CD14-positive monocyte (primary cell): Measurements from ENCODE around the gene CAST. TPM values are rescaled to one million over a fixed set of nuclear protein-coding genes. Genes with fewer than 3 reads are reported as not detected.

ENCODE experiments used
- DNase-seq, 3 donors: peaks; one replicate each; pipeline ENCODE4 v3.0.0-alpha.2; 2011 to 2022
- H2AFZ ChIP-seq: 2 replicates; pipeline ENCODE4 v1.6.0; 2012; ENCODE audit warnings: mild to moderate bottlenecking, low read depth, low read length, inconsistent platforms; ENCODE audit not compliant: insufficient read depth, poor library complexity, severe bottlenecking
- H3K27ac ChIP-seq, 2 donors: 1 replicate in 1 of 2; 2 replicates in 1 of 2; pipeline ENCODE4 v1.5.1; 2012 to 2013; ENCODE audit warnings: low read length in 2 of 2, control low read depth in 1 of 2, inconsistent platforms in 1 of 2, low read depth in 1 of 2, mild to moderate bottlenecking in 1 of 2
- H3K27me3 ChIP-seq, 2 donors: one replicate each; pipeline versions ENCODE4 v1.6.0 to v1.6.1; 2011 to 2013; ENCODE audit warnings: low read length in 2 of 2; ENCODE audit not compliant: control insufficient read depth in 2 of 2, insufficient read depth in 2 of 2
- H3K36me3 ChIP-seq, 2 donors: replicated peaks in 1 of 2; 1 replicate in 1 of 2; 2 replicates in 1 of 2; pipeline versions ENCODE4 v1.5.1 to v1.6.1; 2012 to 2013; ENCODE audit warnings: low read length in 2 of 2, control low read depth in 1 of 2, inconsistent platforms in 1 of 2, mild to moderate bottlenecking in 1 of 2; ENCODE audit not compliant: insufficient read depth in 2 of 2, control insufficient read depth in 1 of 2
- H3K4me1 ChIP-seq, 2 donors: 1 replicate in 1 of 2; 2 replicates in 1 of 2; pipeline versions ENCODE4 v1.5.1 to v1.6.1; 2012 to 2013; ENCODE audit warnings: low read length in 2 of 2, control low read depth in 1 of 2, inconsistent platforms in 1 of 2, mild to moderate bottlenecking in 1 of 2, moderate library complexity in 1 of 2; ENCODE audit not compliant: insufficient read depth in 2 of 2, control insufficient read depth in 1 of 2
- H3K4me2 ChIP-seq: replicated peaks from 2 replicates; pipeline ENCODE3; 2012; ENCODE audit warnings: low read length, moderate library complexity, mild to moderate bottlenecking; ENCODE audit not compliant: poor library complexity, severe bottlenecking; ENCODE audit errors: extremely low read depth
- H3K4me3 ChIP-seq, 3 experiments: fragments of 200-600 bp in 1 of 3; sonication (generic) in 1 of 3; replicated peaks in 1 of 3; 1 replicate in 2 of 3; 2 replicates in 1 of 3; pipeline ENCODE4 v1.5.1; 2011 to 2013; ENCODE audit warnings: low read length in 3 of 3, mild to moderate bottlenecking in 3 of 3, control low read depth in 2 of 3, low read depth in 2 of 3, inconsistent platforms in 1 of 3, moderate library complexity in 1 of 3
- H3K79me2 ChIP-seq: 2 replicates; pipeline ENCODE4 v1.6.0; 2012; ENCODE audit warnings: mild to moderate bottlenecking, control low read depth, inconsistent platforms, low read length, moderate library complexity; ENCODE audit not compliant: insufficient read depth
- H3K9ac ChIP-seq: 2 replicates; pipeline ENCODE4 v1.6.0; 2017; ENCODE audit warnings: low read length, mild to moderate bottlenecking; ENCODE audit not compliant: insufficient read depth, poor library complexity, severe bottlenecking
- H3K9me3 ChIP-seq, 2 donors: replicated peaks in 1 of 2; 1 replicate in 1 of 2; 2 replicates in 1 of 2; pipeline versions ENCODE4 v1.5.1 to v1.6.1; 2012 to 2013; ENCODE audit warnings: low read length in 2 of 2, control low read depth in 1 of 2; ENCODE audit not compliant: control insufficient read depth in 1 of 2, insufficient read depth in 1 of 2
- H4K20me1 ChIP-seq: 2 replicates; pipeline ENCODE4 v1.6.0; 2012; ENCODE audit warnings: mild to moderate bottlenecking, low read length, control low read depth, moderate library complexity; ENCODE audit not compliant: insufficient read depth
- H3K27ac Mint-ChIP-seq, 7 donors: one replicate each; pipeline ENCODE4 v1.8.0; 2020; ENCODE audit warnings: mild to moderate bottlenecking in 7 of 7, mixed read lengths in 7 of 7, moderate library complexity in 6 of 7, inconsistent platforms in 2 of 7
- H3K27me3 Mint-ChIP-seq, 3 donors: one replicate each; pipeline ENCODE4 v1.8.0; 2021 to 2022; ENCODE audit warnings: low read depth in 3 of 3, mild to moderate bottlenecking in 3 of 3, mixed read lengths in 3 of 3, moderate library complexity in 3 of 3, inconsistent platforms in 1 of 3
- H3K36me3 Mint-ChIP-seq, 2 donors: one replicate each; pipeline ENCODE4 v1.8.0; 2020; ENCODE audit warnings: mixed read lengths in 2 of 2, inconsistent platforms in 1 of 2, mild to moderate bottlenecking in 1 of 2
- H3K4me1 Mint-ChIP-seq: one replicate; pipeline ENCODE4 v1.8.0; 2020; ENCODE audit warnings: mild to moderate bottlenecking, mixed read lengths
- H3K4me3 Mint-ChIP-seq, 2 donors: one replicate each; pipeline ENCODE4 v1.8.0; 2020; ENCODE audit warnings: mild to moderate bottlenecking in 2 of 2, mixed read lengths in 2 of 2, moderate library complexity in 1 of 2
- H3K9me3 Mint-ChIP-seq, 7 donors: one replicate each; pipeline ENCODE4 v1.8.0; 2020 to 2022; ENCODE audit warnings: mixed read lengths in 7 of 7, mild to moderate bottlenecking in 6 of 7, moderate library complexity in 6 of 7, inconsistent platforms in 2 of 7
- CTCF ChIP-seq: fragments of 200-600 bp; IDR thresholded peaks from one replicate; pipeline ENCODE4 v1.8.0; 2022; ENCODE audit warnings: antibody characterized with exemption, mild to moderate bottlenecking
- WGBS: methylation state at CpG from one replicate; pipeline ENCODE4 v1.1.5; 2013; ENCODE audit warnings: missing lambda C conversion rate; ENCODE audit not compliant: insufficient coverage; 5-methylcytosine and 5-hydroxymethylcytosine counted together
- intact Hi-C, 2 donors: fragments of 100-400 bp; cut with micrococcal nuclease; formaldehyde crosslinking; loops; one replicate each; pipeline versions ENCODE4 v1.15.0 to v1.15.1; 2023
- polyA plus RNA-seq, 3 donors: library from polyadenylated mRNA; depleted of rRNA in 1 of 3; unstranded in 2 of 3; stranded (reverse) in 1 of 3; fragments of 300-500 nt in 2 of 3; fragments of >200 nt in 1 of 3; fragmentation: Illumina TruSeq in 2 of 3; gene quantifications; 1 replicate in 2 of 3; 2 replicates in 1 of 3; pipeline ENCODE4 v1.2.3, GENCODE V29; 2012 to 2021

Gene CAST
- polyA plus RNA-seq, 3 donors: 49.6 to 125 (median 76.8) TPM

GRCh38 chr5:96690861-96691260, 28.7 kb downstream of the CAST start:
- no peak overlapping the region for H3K4me2 ChIP-seq
- H3K27ac Mint-ChIP-seq: no peak overlapping the region
- H3K4me1 Mint-ChIP-seq: peaks cover 30% of the 10 kb centered on the region
- H3K27me3 Mint-ChIP-seq: no peaks in the 10 kb centered on the region
- no peak for TF ChIP-seq CTCF
- H3K36me3 Mint-ChIP-seq: peaks cover 39 to 40% of the 10 kb centered on the region in 2 donors
- H3K79me2 ChIP-seq: peaks cover 93% of the 10 kb centered on the region
- H3K27me3 ChIP-seq: no peaks in the 10 kb centered on the region
- no peak overlapping the region for H3K9ac ChIP-seq
- DNase-seq: peak in 1 of 3 donors; percentile 4
- H3K4me3 ChIP-seq: no peak overlapping the region
- no peaks in the 10 kb centered on the region for H3K9me3 Mint-ChIP-seq
- H3K4me1 ChIP-seq: peaks cover 0 to 4% of the 10 kb centered on the region in 2 donors
- H3K4me3 Mint-ChIP-seq: no peak overlapping the region
- no peak overlapping the region for H3K27ac ChIP-seq
- WGBS: no CpG with 5 or more reads among the region's 1 CpG
- H4K20me1 ChIP-seq: peaks cover 100% of the 10 kb centered on the region
- no peak overlapping the region for H2AFZ ChIP-seq
- no peaks in the 10 kb centered on the region for H3K9me3 ChIP-seq
- intact Hi-C loops: no loop called here
- peaks cover 21 to 60% of the 10 kb centered on the region in 2 donors for H3K36me3 ChIP-seq

GRCh38 chr5:96691503-96692303, 29.5 kb downstream of the CAST start:
- Mint-ChIP-seq H3K9me3 (no peaks in the 10 kb centered on the region), H3K27ac (peak overlapping the region; percentile 40 to 84 (median 74)), H3K4me1 (peaks cover 23% of the 10 kb centered on the region), H3K4me3 (no peak overlapping the region), H3K27me3 (no peaks in the 10 kb centered on the region), H3K36me3 (peaks cover 38% of the 10 kb centered on the region in 2 donors)
- Histone ChIP-seq H3K4me3 (no peak overlapping the region), H4K20me1 (peaks cover 100% of the 10 kb centered on the region), H3K27ac (peak overlapping the region in 1 of 2 donors; percentile 49), H3K4me2 (no peak overlapping the region), H3K27me3 (no peaks in the 10 kb centered on the region), H3K79me2 (peaks cover 88% of the 10 kb centered on the region), H3K36me3 (peaks cover 24 to 60% of the 10 kb centered on the region in 2 donors), H3K9ac (no peak overlapping the region), H2AFZ (no peak overlapping the region), H3K4me1 (peaks cover 0 to 3% of the 10 kb centered on the region in 2 donors), H3K9me3 (no peaks in the 10 kb centered on the region)
- WGBS: no CpG with 5 or more reads among the region's 2 CpGs
- no peak for TF ChIP-seq CTCF
- no peak for DNase-seq
- intact Hi-C loops: no loop called here
